SK-N-SH (cell line): Measurements from ENCODE around the gene CAPN5. TPM values are rescaled to one million over a fixed set of nuclear protein-coding genes. Genes with fewer than 3 reads are reported as not detected.
"Not testable (repeated sequence)": the region's sequence is repeated elsewhere in the genome, so short reads cannot be mapped to it uniquely, and the experiment has no call there.

Experiments used
- CTCF ChIA-PET: fragments of 300-600, 350-600 bp; formaldehyde crosslinking; extraction: SDS; loops from one replicate; lab custom pipeline; 2021; lab: Yijun Ruan, JAX
- POLR2A ChIA-PET: fragments of 350-600 bp; sonication (Branson Sonifier 250); formaldehyde crosslinking; extraction: SDS; loops from one replicate; lab custom pipeline; 2020; ENCODE audit warnings: antibody characterized with exemption, inconsistent platforms; lab: Yijun Ruan, JAX
- DNase-seq: peaks from one replicate; pipeline ENCODE4 v3.0.0; 2012
- H2AFZ ChIP-seq: fragments of 200-600 bp; sonication (generic); 2 replicates; pipeline ENCODE4 v1.8.1; 2016; ENCODE audit warnings: antibody characterized with exemption, mild to moderate bottlenecking, low read depth
- H3F3A ChIP-seq: fragments of 200-600 bp; sonication (generic); replicated peaks from 2 replicates; pipeline ENCODE3; 2016; ENCODE audit warnings: antibody characterized with exemption, mild to moderate bottlenecking; ENCODE audit not compliant: insufficient read depth
- H3K27ac ChIP-seq, 2 experiments: fragments of 200-500 bp in 1 of 2; fragments of 200-600 bp in 1 of 2; sonication (Bioruptor generic) in 1 of 2; sonication (generic), shearing (Covaris generic) in 1 of 2; 2 replicates each; pipeline versions ENCODE4 v1.5.1 to v1.6.1; 2014 to 2016; ENCODE audit warnings: low read depth in 2 of 2, inconsistent platforms in 1 of 2, low read length in 1 of 2, mild to moderate bottlenecking in 1 of 2, mixed read lengths in 1 of 2
- H3K27me3 ChIP-seq: fragments of 200-600 bp; sonication (generic), shearing (Covaris generic); 2 replicates; pipeline ENCODE4 v1.6.1; 2016; ENCODE audit warnings: mixed run types; ENCODE audit not compliant: insufficient read depth
- H3K36me3 ChIP-seq, 2 experiments: fragments of 200-500 bp in 1 of 2; fragments of 200-600 bp in 1 of 2; sonication (Bioruptor generic) in 1 of 2; sonication (generic) in 1 of 2; replicated peaks in 1 of 2; 2 replicates each; pipeline versions ENCODE3 to v1.5.1; 2014 to 2016; ENCODE audit warnings: low read length in 1 of 2, mild to moderate bottlenecking in 1 of 2; ENCODE audit not compliant: insufficient read depth in 2 of 2, control insufficient read depth in 1 of 2
- H3K4me1 ChIP-seq, 2 experiments: fragments of 200-500 bp in 1 of 2; fragments of 200-600 bp in 1 of 2; sonication (Bioruptor generic) in 1 of 2; sonication (generic), shearing (Covaris generic) in 1 of 2; 2 replicates each; pipeline versions ENCODE4 v1.5.1 to v1.6.1; 2014 to 2016; ENCODE audit warnings: low read depth in 1 of 2, low read length in 1 of 2, mixed run types in 1 of 2; ENCODE audit not compliant: insufficient read depth in 2 of 2, control insufficient read depth in 1 of 2
- H3K4me2 ChIP-seq: fragments of 200-600 bp; sonication (generic), shearing (Covaris generic); 2 replicates; pipeline ENCODE4 v1.6.1; 2017; ENCODE audit warnings: mixed run types
- H3K4me3 ChIP-seq, 2 experiments: fragments of 200-500 bp in 1 of 2; fragments of 200-600 bp in 1 of 2; sonication (Bioruptor generic) in 1 of 2; sonication (generic), shearing (Covaris generic) in 1 of 2; 2 replicates each; pipeline versions ENCODE4 v1.5.1 to v1.8.1; 2014 to 2016; ENCODE audit warnings: low read depth in 2 of 2, inconsistent platforms in 1 of 2, low read length in 1 of 2, mild to moderate bottlenecking in 1 of 2, mixed read lengths in 1 of 2, moderate library complexity in 1 of 2
- H3K79me2 ChIP-seq: fragments of 200-600 bp; sonication (generic); 2 replicates; pipeline ENCODE4 v1.8.1; 2017; ENCODE audit warnings: mild to moderate bottlenecking; ENCODE audit not compliant: insufficient read depth
- H3K9ac ChIP-seq: fragments of 200-600 bp; sonication (generic); 2 replicates; pipeline ENCODE4 v1.6.1; 2017; ENCODE audit warnings: mixed run types
- H3K9me2 ChIP-seq: fragments of 200-600 bp; sonication (generic); 2 replicates; pipeline ENCODE4 v1.6.1; 2017; ENCODE audit warnings: mixed run types
- H3K9me3 ChIP-seq: fragments of 200-600 bp; sonication (generic); 2 replicates; pipeline ENCODE4 v1.6.1; 2017; ENCODE audit warnings: mixed run types, mild to moderate bottlenecking, moderate library complexity
- H4K20me1 ChIP-seq: fragments of 200-600 bp; sonication (generic); 2 replicates; pipeline ENCODE4 v1.6.1; 2017; ENCODE audit warnings: mild to moderate bottlenecking, mixed run types; ENCODE audit not compliant: insufficient read depth
- CHD2 ChIP-seq: fragments of 150-350 bp; IDR thresholded peaks from 2 replicates; pipeline ENCODE4 v1.6.1; 2018; ENCODE audit warnings: low read length; ENCODE audit not compliant: partially characterized antibody
- FOSL2 ChIP-seq: IDR thresholded peaks from 2 replicates; pipeline ENCODE4 v1.4.0; 2012; ENCODE audit warnings: low read depth, mild to moderate bottlenecking, moderate library complexity, borderline replicate concordance
- FOXM1 ChIP-seq: IDR thresholded peaks from 2 replicates; pipeline ENCODE4 v1.4.0; 2012; ENCODE audit warnings: low read depth, mild to moderate bottlenecking
- GABPA ChIP-seq: IDR thresholded peaks from 2 replicates; pipeline ENCODE4 v1.4.0; 2012; ENCODE audit warnings: low read depth, mild to moderate bottlenecking
- NFIC ChIP-seq: IDR thresholded peaks from 2 replicates; pipeline ENCODE4 v1.4.0; 2012; ENCODE audit warnings: borderline replicate concordance
- WGBS: methylation state at CpG from one replicate; pipeline ENCODE4 v1.1.6; 2017; ENCODE audit warnings: low lambda C conversion rate; 5-methylcytosine and 5-hydroxymethylcytosine counted together
- polyA plus RNA-seq, 3 experiments: library from polyadenylated mRNA; depleted of rRNA; stranded (reverse); fragments of >200 nt; gene quantifications; 2 replicates each; pipeline ENCODE4 v1.2.3, GENCODE V29; 2012

CAPN5 gene
- polyA plus RNA-seq, 1 of the 3 experiments (the other 2 are of a cell fraction), result 33.1 TPM

- Histone ChIP-seq H3K9me3 (no peaks in the 10 kb centered on the region), H2AFZ (no peak overlapping the region), H3K27me3 (no peaks in the 10 kb centered on the region), H3K4me3 (no peak overlapping the region), H3K27ac (no peak overlapping the region; a peak in 1 of 4 replicates), H3K4me2 (no peak overlapping the region)
- POLR2A ChIA-PET, result no interaction called here
- 90% methylated on average over 8 of the region's 8 CpGs for WGBS
- TF ChIP-seq FOSL2 (no peak), FOXM1 (no peak), GABPA (no peak)
- TF ChIP-seq, all 33 proteins: peak for 0
- peaks cover 7% of the 10 kb centered on the region; the same call in 1 of the 2 replicates for H4K20me1 ChIP-seq
- H3K9ac ChIP-seq, result no peak overlapping the region
- no peak for DNase-seq
- no peaks in the 10 kb centered on the region for H3K9me2 ChIP-seq
- CTCF ChIA-PET, result interaction anchor here (0.7 to 9.5 kb wide), 8 partner anchors 10 to 319 kb away, joined by 3 to 218 read pairs (median 5); no protein-coding TSS in a partner anchor
- H3K36me3 ChIP-seq, result peaks cover 3% of the 10 kb centered on the region in 2 experiments
- 0 out of 2 replicates have a peak, but pooled peaks cover 9% of the 10 kb centered on the region for H3K79me2 ChIP-seq
- H3K4me1 ChIP-seq, result peaks cover 0 to 21% of the 10 kb centered on the region in 2 experiments; a peak in 1 of 4 replicates
- no peaks in the 10 kb centered on the region for H3F3A ChIP-seq
Measured at GRCh38 chr11:77096591-77097019, 29.8 kb downstream of the CAPN5 start.

- H3K27ac ChIP-seq, H3F3A ChIP-seq, DNase-seq, H3K4me2 ChIP-seq, H3K4me3 ChIP-seq, H3K27me3 ChIP-seq, H2AFZ ChIP-seq, H3K9me2 ChIP-seq, H3K9me3 ChIP-seq, H4K20me1 ChIP-seq, POLR2A ChIA-PET, H3K79me2 ChIP-seq, H3K9ac ChIP-seq, H3K36me3 ChIP-seq: not testable (repeated sequence)
- CTCF ChIA-PET, result interaction anchor here (0.8 to 9.5 kb wide), 4 partner anchors 11 to 179 kb away, joined by 3 to 218 read pairs (median 5); no protein-coding TSS in a partner anchor
- WGBS, result 98% methylated on average over 4 of the region's 4 CpGs
- H3K4me1 ChIP-seq, result peaks cover 0 to 21% of the 10 kb centered on the region in 2 experiments; a peak in 1 of 4 replicates
Measured at GRCh38 chr11:77097180-77097579, 30.4 kb downstream of the CAPN5 start.

- H2AFZ ChIP-seq, result no peak overlapping the region
Measured at GRCh38 chr11:77100166-77101042, 33.6 kb downstream of the CAPN5 start.

More at GRCh38 chr11:77100166-77101042, 33.6 kb downstream of the CAPN5 start:
- ChIA-PET POLR2A (no interaction called here), CTCF (interaction anchor here (0.6 to 8.8 kb wide), 8 partner anchors 10 to 180 kb away, joined by 3 to 78 read pairs (median 9); partner anchors contain the start of genes CAPN5 and MYO7A)
- TF ChIP-seq NFIC (no peak), CHD2 (no peak)
- Histone ChIP-seq H3F3A (no peaks in the 10 kb centered on the region), H3K27ac (no peak overlapping the region), H3K4me1 (peaks cover 0 to 14% of the 10 kb centered on the region in 2 experiments; a peak in 1 of 4 replicates), H3K36me3 (peaks cover 0 to 4% of the 10 kb centered on the region in 2 experiments), H3K4me3 (no peak overlapping the region), H3K4me2 (no peak overlapping the region), H3K9ac (no peak overlapping the region), H3K9me3 (no peaks in the 10 kb centered on the region), H3K79me2 (no peaks in the 10 kb centered on the region), H4K20me1 (no peaks in the 10 kb centered on the region), H3K27me3 (no peaks in the 10 kb centered on the region), H3K9me2 (no peaks in the 10 kb centered on the region)
- WGBS, result 92% methylated on average over 12 of the region's 14 CpGs
- DNase-seq, result no peak
